SJCRH30 (cell line): ENCODE data around the gene TP73. TPM values are rescaled to one million over a fixed set of nuclear protein-coding genes. Genes with fewer than 3 reads are reported as not detected.

ENCODE experiments used
- DNase-seq, 2 experiments: peaks; one replicate each; pipeline ENCODE4 v3.0.0-alpha.2; 2015 to 2020
- H3K27ac ChIP-seq: fragments of 250-450 bp; sonication (Bioruptor Pico); 2 replicates; pipeline ENCODE4 v1.5.1; 2020; ENCODE audit warnings: mild to moderate bottlenecking, moderate library complexity
- H3K27me3 ChIP-seq: fragments of 250-450 bp; sonication (Bioruptor Pico); 2 replicates; pipeline ENCODE4 v1.5.1; 2020; ENCODE audit warnings: mild to moderate bottlenecking, moderate library complexity
- H3K36me3 ChIP-seq: fragments of 250-450 bp; sonication (Bioruptor Pico); 2 replicates; pipeline ENCODE4 v1.5.1; 2020; ENCODE audit warnings: mild to moderate bottlenecking, moderate library complexity
- H3K4me1 ChIP-seq: fragments of 250-450 bp; sonication (Bioruptor Pico); 2 replicates; pipeline ENCODE4 v1.5.1; 2020; ENCODE audit warnings: mild to moderate bottlenecking, moderate library complexity
- H3K4me3 ChIP-seq: fragments of 250-450 bp; sonication (Bioruptor Pico); 2 replicates; pipeline ENCODE4 v1.5.1; 2020; ENCODE audit warnings: mild to moderate bottlenecking, moderate library complexity
- H3K9me3 ChIP-seq: fragments of 250-450 bp; sonication (Bioruptor Pico); replicated peaks from 2 replicates; pipeline ENCODE4 v1.5.1; 2020; ENCODE audit warnings: mild to moderate bottlenecking, moderate library complexity
- total RNA-seq: library from RNA; depleted of rRNA; stranded (reverse); fragments of >200 nt; shearing (Covaris generic); gene quantifications from 2 replicates; pipeline ENCODE4 v1.2.3, GENCODE V29; 2014

TP73 gene
- total RNA-seq, 1 experiment from 2014 or later, result 14.9 TPM

DNA sequence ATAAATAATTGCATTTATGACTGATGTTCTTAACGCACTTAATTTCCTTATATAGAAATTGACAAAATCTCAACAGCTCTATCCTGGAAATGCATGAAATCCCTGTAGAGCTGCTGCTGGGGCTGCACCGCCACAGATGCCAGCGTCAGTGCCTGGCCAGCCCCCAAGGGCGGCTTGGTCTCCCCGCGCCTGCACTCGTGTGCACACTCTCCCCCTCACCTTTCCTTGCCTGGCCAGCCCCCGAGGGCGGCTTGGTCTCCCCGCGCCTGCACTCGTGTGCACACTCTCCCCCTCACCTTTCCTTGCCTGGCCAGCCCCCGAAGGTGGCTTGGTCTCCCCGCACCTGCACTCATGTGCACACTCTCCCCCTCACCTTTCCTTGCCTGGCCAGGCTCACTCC is 16.2 kb upstream of the TP73 start:
- Histone ChIP-seq H3K4me1 (peaks cover 17% of the 10 kb centered on the region), H3K4me3 (no peak overlapping the region), H3K36me3 (peaks cover 26% of the 10 kb centered on the region), H3K27me3 (no peaks in the 10 kb centered on the region), H3K27ac (no peak overlapping the region), H3K9me3 (no peaks in the 10 kb centered on the region)
- no peak for DNase-seq

DNA sequence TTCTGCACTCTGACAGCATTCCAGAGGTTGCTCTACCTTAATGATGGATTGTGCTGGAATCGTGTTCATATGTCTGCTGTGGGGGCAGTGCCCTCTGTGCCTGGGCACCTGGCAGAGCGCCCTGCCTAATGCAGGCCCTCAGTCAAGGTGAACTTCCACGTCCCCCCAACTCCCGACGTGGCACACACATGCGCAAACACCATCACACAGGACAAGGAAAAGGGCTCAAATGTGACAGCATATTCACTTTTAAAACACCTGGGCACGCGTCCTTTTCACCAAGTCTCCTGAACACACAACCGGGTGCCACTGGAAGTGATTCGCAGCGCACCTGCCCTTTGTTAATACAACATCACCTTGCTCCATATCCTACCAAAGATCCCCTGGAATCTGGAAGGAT is 15.8 kb upstream of the TP73 start:
- Histone ChIP-seq H3K36me3 (peaks cover 26% of the 10 kb centered on the region), H3K9me3 (no peaks in the 10 kb centered on the region), H3K27me3 (no peaks in the 10 kb centered on the region), H3K4me1 (peaks cover 17% of the 10 kb centered on the region), H3K4me3 (no peak overlapping the region), H3K27ac (no peak overlapping the region)
- no peak for DNase-seq

DNA sequence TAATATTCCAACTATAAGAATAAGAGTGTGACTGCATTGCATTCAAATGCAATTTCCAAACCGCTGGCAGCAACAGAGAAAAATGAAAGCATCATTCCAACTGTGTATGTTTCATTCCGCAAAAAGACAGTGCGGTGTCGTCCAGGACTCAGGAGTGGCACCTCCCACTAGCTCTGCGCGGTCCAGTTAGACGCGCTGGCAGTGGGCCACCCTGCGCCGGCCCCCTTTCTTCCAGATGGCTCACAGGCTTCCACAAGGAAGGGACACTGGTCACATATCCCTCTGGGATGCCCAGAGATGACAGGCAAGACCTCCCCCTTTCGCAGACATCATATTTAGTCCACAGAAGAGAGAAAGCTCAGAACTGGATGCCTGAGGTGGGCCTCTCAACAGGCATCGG is 14.3 kb upstream of the TP73 start:
- no peak for DNase-seq
- Histone ChIP-seq H3K9me3 (no peaks in the 10 kb centered on the region), H3K36me3 (peaks cover 29% of the 10 kb centered on the region), H3K27ac (peak overlapping the region; percentile 31), H3K4me1 (peaks cover 17% of the 10 kb centered on the region), H3K4me3 (no peak overlapping the region), H3K27me3 (no peaks in the 10 kb centered on the region)

DNA sequence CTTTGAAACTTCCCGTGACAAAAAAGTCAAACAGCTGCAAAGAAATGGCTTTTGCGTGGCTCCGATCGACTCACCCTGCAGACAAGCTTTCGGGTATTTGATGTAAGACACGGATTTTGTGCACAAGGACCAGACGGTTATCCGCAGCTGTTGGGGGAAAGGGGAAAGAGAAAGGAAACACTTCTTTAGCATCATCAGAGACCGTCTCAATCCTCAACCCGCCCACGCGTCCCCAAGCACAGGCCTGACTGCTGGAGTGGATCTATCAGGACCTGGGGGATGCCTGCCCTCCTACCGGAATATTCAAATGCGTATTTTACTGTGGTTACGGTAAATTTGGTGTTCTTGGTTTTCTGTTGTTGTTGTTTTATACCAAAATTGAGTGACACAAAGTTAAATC is 13.6 kb upstream of the TP73 start:
- H3K36me3 ChIP-seq, result peaks cover 25% of the 10 kb centered on the region
- H3K9me3 ChIP-seq, result no peaks in the 10 kb centered on the region
- H3K27ac ChIP-seq, result peak overlapping the region; percentile 31
- no peaks in the 10 kb centered on the region for H3K27me3 ChIP-seq
- DNase-seq, result peak; percentile 54 to 69
- H3K4me1 ChIP-seq, result peaks cover 12% of the 10 kb centered on the region
- H3K4me3 ChIP-seq, result no peak overlapping the region

DNA sequence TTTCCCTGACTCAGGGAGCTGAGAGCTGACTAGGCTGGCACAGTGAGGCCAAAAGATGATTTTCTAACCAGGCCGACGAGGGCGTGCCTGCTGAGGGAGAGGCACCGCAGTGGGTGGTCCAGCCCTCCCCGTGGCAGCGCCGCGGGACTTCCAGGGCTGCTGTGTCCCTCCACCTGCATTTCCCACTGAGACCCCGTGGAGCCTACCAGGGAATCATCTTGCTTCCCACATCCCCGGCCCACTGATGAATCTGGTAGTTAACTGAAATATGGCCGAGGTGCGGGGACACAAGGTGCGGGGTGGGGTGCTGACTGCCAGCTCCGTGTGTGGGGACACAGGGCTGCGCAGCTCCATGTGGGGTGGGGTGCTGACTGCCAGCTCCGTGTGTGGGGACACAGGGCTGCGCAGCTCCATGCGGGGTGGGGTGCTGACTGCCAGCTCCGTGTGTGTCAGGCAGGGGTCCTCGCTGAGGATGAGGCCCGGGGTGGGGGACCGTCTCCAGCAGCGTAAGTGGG is 12.9 kb upstream of the TP73 start:
- H3K27ac ChIP-seq, result peak overlapping the region; percentile 31; the same call in 1 of the 2 replicates
- no peaks in the 10 kb centered on the region for H3K27me3 ChIP-seq
- H3K4me3 ChIP-seq, result no peak overlapping the region
- peaks cover 22% of the 10 kb centered on the region for H3K36me3 ChIP-seq
- no peak for DNase-seq
- H3K9me3 ChIP-seq, result no peaks in the 10 kb centered on the region
- H3K4me1 ChIP-seq, result peaks cover 11% of the 10 kb centered on the region

DNA sequence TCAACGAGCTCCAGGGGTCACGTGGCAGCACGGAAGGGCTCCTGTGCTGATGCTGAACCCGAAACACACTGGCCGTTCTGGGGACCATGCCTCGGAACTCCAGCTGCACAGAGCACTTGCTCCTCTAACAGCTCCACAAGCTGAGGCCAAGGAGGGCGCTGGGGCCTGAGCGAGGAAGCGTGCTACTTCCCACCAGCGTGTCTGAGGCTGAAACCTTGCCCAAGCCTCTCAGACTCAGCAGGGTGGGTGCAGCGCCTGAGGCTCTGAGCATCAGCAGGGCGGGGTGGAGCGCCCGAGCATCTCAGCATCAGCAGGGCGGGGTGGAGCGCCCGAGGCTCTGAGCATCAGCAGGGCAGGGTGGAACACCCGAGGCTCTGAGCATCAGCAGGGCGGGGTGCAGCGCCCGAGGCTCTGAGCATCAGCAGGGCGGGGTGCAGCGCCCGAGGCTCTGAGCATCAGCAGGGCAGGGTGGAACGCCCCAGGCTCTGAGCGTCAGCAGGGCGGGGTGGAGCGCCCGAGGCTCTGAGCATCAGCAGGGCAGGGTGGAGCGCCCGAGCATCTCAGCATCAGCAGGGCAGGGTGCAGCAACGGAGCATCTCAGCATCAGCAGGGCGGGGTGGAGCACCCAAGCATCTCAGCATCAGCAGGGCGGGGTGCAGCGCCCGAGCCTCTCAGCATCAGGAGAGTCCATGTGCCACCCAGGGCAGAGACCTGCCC is 12.0 kb upstream of the TP73 start:
- Histone ChIP-seq H3K4me1 (peaks cover 11% of the 10 kb centered on the region), H3K27me3 (no peaks in the 10 kb centered on the region), H3K9me3 (no peaks in the 10 kb centered on the region), H3K27ac (no peak overlapping the region), H3K4me3 (no peak overlapping the region), H3K36me3 (peaks cover 28% of the 10 kb centered on the region)
- no peak for DNase-seq

DNA sequence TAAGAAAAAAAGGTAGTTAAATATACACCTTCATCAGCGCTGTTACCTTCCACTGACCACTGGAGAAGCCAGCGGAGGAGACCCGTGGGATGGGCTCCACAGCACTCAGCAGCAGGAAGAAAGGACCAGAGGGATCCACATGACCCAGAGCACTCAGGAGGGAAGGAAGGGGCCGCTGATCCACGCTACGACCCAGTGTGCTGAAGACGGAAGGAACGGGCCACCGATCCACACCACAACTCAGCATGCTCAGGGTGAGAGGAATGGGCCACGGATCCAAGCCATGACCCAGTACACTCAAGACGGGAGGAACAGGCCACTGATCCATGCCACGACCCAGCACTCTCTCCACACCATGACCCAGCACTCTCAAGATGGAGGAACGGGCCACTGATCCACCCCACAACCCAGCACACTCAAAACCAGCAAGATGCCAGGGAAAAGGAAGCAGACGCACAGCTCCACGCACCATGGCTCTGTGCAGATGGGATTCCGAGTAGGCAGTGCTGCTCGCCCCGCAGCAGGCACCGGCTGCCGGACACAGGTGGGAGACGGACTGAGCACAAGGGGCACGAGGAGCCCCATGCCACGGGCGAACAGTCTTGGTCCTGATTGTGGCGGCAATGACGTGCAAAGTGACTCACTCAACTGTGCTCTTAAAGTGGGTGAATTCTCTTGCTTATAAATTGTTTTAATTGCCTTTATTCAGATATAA is 11.1 kb upstream of the TP73 start:
- peaks cover 11% of the 10 kb centered on the region for H3K4me1 ChIP-seq
- no peaks in the 10 kb centered on the region for H3K27me3 ChIP-seq
- no peak for DNase-seq
- no peak overlapping the region for H3K27ac ChIP-seq
- H3K36me3 ChIP-seq, result peaks cover 32% of the 10 kb centered on the region
- no peak overlapping the region for H3K4me3 ChIP-seq
- no peaks in the 10 kb centered on the region for H3K9me3 ChIP-seq

DNA sequence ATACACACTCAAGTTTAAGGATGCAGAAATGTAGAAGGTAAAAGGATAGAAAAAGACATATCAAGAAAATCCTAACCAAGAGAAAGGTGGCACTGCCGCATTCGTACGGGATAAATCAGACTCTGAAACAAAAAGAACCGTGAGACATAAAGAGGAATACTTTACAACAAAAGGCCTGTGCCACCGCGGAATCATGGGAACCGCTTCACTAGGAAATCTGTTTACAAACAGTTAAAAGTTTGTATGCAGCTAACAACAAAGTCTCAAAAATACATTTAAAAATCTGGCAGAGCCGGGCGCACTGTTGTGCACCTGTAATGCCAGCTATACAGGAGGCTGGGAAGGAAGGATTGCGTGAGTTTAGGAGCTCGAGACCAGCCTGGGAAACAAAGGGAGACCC is 10.5 kb upstream of the TP73 start:
- Histone ChIP-seq H3K9me3 (no peaks in the 10 kb centered on the region), H3K27ac (no peak overlapping the region), H3K4me3 (no peak overlapping the region), H3K36me3 (peaks cover 34% of the 10 kb centered on the region), H3K4me1 (peaks cover 11% of the 10 kb centered on the region), H3K27me3 (no peaks in the 10 kb centered on the region)
- DNase-seq, result no peak

DNA sequence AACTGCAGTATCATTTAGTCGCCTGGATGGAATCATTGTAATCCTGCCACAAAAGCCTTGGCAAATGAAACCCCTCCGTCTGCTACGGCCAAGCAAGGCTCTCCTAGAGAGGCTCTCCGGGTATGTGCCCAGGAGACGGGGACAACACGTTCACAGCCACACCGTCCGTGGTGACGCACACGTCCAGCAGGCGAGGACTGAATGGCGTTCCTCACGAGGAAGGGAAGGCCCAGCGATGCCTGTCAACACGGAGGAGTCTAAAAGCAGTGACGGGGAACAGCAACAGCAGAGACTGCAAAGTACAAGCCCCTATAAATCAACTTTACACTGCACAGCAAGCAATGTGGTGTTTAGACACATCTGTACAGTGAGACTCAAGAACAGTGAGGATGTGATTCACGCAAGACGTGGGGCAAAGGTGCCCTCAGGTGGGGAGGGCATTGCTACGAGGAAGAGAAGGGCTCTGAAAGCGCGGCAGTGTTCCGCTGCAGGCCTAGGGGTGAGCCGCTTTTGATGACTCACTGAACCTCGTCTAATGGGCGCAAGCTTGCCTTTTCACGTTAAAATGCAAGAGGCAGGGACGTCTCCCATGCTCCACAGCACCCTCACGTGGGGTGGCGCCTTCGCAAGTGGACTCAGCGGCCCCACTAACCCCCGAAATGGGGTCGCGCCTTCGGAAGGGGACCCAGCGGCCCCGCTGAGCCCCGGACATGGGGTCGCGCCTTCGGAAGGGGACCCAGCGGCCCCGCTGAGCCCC is 9.2 kb upstream of the TP73 start:
- no peak for DNase-seq

DNA sequence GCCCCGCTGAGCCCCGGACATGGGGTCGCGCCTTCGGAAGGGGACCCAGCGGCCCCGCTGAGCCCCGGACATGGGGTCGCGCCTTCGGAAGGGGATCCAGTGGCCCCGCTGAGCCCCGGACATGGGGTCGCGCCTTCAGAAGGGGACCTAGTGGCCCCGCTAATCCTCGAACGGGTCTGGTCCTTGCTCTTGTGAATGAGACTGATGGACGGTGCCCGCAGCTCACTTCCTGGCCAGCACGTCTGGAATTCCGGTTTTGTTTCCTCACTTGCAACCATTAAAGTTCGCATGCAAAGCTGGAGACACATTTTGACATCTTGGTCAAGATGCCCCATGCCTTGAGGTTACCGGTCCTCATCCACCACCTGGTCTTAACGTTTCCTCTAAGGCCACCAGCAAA is 8.0 kb upstream of the TP73 start:
- Histone ChIP-seq H3K9me3 (no peaks in the 10 kb centered on the region), H3K36me3 (peaks cover 23% of the 10 kb centered on the region), H3K4me1 (peaks cover 6% of the 10 kb centered on the region), H3K27ac (no peak overlapping the region), H3K27me3 (no peaks in the 10 kb centered on the region), H3K4me3 (no peak overlapping the region)
- DNase-seq, result no peak

More for the DNA sequence above, 9.2 kb upstream of the TP73 start:
- Histone ChIP-seq H3K27ac (no peak overlapping the region), H3K4me1 (peaks cover 11% of the 10 kb centered on the region), H3K27me3 (no peaks in the 10 kb centered on the region), H3K9me3 (no peaks in the 10 kb centered on the region), H3K36me3 (peaks cover 23% of the 10 kb centered on the region), H3K4me3 (no peak overlapping the region)

DNA sequence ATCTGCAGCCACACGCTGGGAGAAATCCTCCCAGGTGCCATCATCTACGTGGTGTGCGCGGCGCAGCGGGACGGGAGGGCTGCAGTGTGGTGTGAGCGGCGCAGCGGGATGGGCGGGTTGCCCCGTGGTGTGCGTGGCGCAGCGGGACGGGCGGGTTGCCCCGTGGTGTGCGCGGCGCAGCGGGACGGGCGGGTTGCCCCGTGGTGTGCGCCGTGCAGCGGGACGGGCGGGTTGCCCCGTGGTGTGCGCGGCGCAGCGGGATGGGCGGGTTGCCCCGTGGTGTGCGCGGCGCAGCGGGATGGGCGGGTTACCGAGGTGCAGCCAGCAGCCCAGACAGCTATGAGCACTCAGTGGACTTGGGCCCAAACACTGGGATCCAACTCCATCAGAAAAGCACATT is 7.1 kb upstream of the TP73 start:
- Histone ChIP-seq H3K27ac (no peak overlapping the region), H3K9me3 (no peaks in the 10 kb centered on the region), H3K4me1 (peaks cover 5% of the 10 kb centered on the region; the same call in 1 of the 2 replicates), H3K4me3 (no peak overlapping the region), H3K27me3 (no peaks in the 10 kb centered on the region), H3K36me3 (peaks cover 23% of the 10 kb centered on the region)
- no peak for DNase-seq

DNA sequence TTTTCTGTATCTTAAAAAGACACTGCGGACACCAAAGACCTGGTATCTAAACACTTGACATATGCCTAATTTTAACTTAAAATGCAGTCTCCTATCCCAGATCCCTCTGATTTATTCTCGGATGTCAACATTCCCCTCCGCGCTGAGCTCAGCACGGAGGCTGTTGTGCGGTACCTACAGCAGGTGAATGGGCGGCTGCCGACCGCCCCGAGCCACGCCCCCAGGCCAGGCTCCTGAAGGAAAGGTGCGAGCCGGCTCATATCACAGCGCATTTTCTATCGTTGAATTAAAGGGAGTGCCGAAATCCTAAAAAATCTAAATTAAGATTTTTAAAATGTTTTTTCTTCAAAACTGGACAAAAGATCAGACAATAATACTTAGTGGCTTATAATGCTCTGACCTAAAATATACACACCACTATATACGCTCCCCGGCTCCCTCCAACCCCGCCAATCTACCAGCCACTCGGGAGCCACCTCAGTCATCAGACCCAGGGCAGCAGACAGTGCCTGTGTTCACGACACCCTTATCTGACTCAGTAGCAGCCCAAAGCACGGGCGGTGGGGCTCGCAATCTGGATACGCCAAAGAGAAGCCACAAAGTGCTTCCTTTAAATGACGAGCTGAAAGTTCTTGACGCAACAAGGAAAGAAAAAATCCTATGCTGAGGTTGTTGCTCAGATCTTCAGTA is 6.5 kb upstream of the TP73 start:
- Histone ChIP-seq H3K4me3 (no peak overlapping the region), H3K9me3 (no peaks in the 10 kb centered on the region), H3K27me3 (no peaks in the 10 kb centered on the region), H3K36me3 (peaks cover 23% of the 10 kb centered on the region), H3K4me1 (peaks cover 5% of the 10 kb centered on the region; the same call in 1 of the 2 replicates), H3K27ac (no peak overlapping the region)
- no peak for DNase-seq

DNA sequence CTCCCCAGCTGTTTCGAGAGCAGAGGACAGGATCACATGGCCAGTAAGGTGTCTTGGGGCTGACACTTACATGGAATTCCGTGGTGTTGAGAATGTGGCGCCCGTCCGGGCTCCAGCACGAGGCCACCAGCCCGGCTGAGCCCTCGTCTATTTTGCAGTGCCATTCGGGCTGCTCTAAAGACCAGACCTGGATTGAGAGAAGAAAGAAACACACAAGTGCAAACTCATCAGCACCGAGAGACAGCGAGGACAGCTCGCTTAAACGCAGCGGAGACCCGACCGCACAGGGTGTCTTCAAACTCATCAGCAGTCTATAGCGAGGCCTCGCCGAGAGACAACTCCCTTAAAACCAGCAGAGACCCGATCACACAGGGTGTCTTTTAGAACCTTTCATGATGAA is 5.7 kb upstream of the TP73 start:
- Histone ChIP-seq H3K4me3 (no peak overlapping the region), H3K27me3 (no peaks in the 10 kb centered on the region), H3K36me3 (peaks cover 23% of the 10 kb centered on the region), H3K4me1 (peaks cover 5% of the 10 kb centered on the region; the same call in 1 of the 2 replicates), H3K27ac (no peak overlapping the region), H3K9me3 (no peaks in the 10 kb centered on the region)
- no peak for DNase-seq
